ENCODE results near the gene TTLL1. TPM values are rescaled to one million over a fixed set of nuclear protein-coding genes. Genes with fewer than 3 reads are reported as not detected.

TTLL1 gene
- total RNA-seq, 1 donor from 2014 or later, result 9.4 TPM

GRCh38 chr22:43006753-43007152 lies 82.4 kb downstream of the TTLL1 start:
- no peak overlapping the region for H3K27ac ChIP-seq
- peaks cover 4% of the 10 kb centered on the region for H3F3A ChIP-seq (ENCODE audit: low read depth)
- no peak overlapping the region for H2AFZ ChIP-seq (replicated peaks)
- no peaks in the 10 kb centered on the region for H3K36me3 ChIP-seq
- DNase-seq (ENCODE audit: low spot score), result no peak
- Mint-ChIP-seq H3K4me1 (peaks cover 40% of the 10 kb centered on the region), H3K27ac (no peak overlapping the region), H3K9me3 (peaks cover 4% of the 10 kb centered on the region), H3K36me3 (peaks cover 4% of the 10 kb centered on the region), H3K27me3 (ENCODE audit: insufficient read depth, low read depth) (no peaks in the 10 kb centered on the region), H3K4me3 (no peak overlapping the region)
- no peak overlapping the region for H3K9ac ChIP-seq
- H3K79me2 ChIP-seq (ENCODE audit: low read depth), result peaks cover 100% of the 10 kb centered on the region
- peaks cover 82% of the 10 kb centered on the region for H4K20me1 ChIP-seq (ENCODE audit: low read depth)
- no peak overlapping the region for H3K4me3 ChIP-seq
- no peaks in the 10 kb centered on the region for H3K9me3 ChIP-seq (ENCODE audit: low read depth)
- TF ChIP-seq EZH2 (IDR thresholded peaks at IDR 0.05) (no peak), EZH2phosphoT487 (IDR thresholded peaks at IDR 0.05) (no peak), CTCF (IDR thresholded peaks at IDR 0.05) (no peak)
- no peak overlapping the region for H3K4me2 ChIP-seq
- peaks cover 19% of the 10 kb centered on the region for H3K4me1 ChIP-seq
- H3K27me3 ChIP-seq, result no peaks in the 10 kb centered on the region

GRCh38 chr22:43006016-43006505 lies 83.1 kb downstream of the TTLL1 start:
- Histone ChIP-seq H2AFZ (replicated peaks) (no peak overlapping the region), H3F3A (ENCODE audit: low read depth) (peaks cover 4% of the 10 kb centered on the region), H3K27ac (no peak overlapping the region), H3K4me1 (peaks cover 22% of the 10 kb centered on the region), H3K79me2 (ENCODE audit: low read depth) (peaks cover 100% of the 10 kb centered on the region), H3K9me3 (ENCODE audit: low read depth) (no peaks in the 10 kb centered on the region), H3K4me3 (no peak overlapping the region), H3K9ac (no peak overlapping the region), H3K4me2 (no peak overlapping the region), H3K36me3 (no peaks in the 10 kb centered on the region), H4K20me1 (ENCODE audit: low read depth) (peaks cover 82% of the 10 kb centered on the region), H3K27me3 (no peaks in the 10 kb centered on the region)
- H3K4me3 Mint-ChIP-seq, result no peak overlapping the region
- H3K9me3 Mint-ChIP-seq, result peaks cover 4% of the 10 kb centered on the region
- peaks cover 4% of the 10 kb centered on the region for H3K36me3 Mint-ChIP-seq
- no peak for DNase-seq (ENCODE audit: low spot score)
- H3K27ac Mint-ChIP-seq, result no peak overlapping the region
- no peaks in the 10 kb centered on the region for H3K27me3 Mint-ChIP-seq (ENCODE audit: insufficient read depth, low read depth)
- peaks cover 42% of the 10 kb centered on the region for H3K4me1 Mint-ChIP-seq
- TF ChIP-seq EZH2phosphoT487 (IDR thresholded peaks at IDR 0.05), result no peak
- no peak for TF ChIP-seq CTCF (IDR thresholded peaks at IDR 0.05)
- TF ChIP-seq EZH2 (IDR thresholded peaks at IDR 0.05), result no peak

- peaks cover 4% of the 10 kb centered on the region for H3F3A ChIP-seq (ENCODE audit: low read depth)
- peaks cover 100% of the 10 kb centered on the region for H3K79me2 ChIP-seq (ENCODE audit: low read depth)
- H3K4me2 ChIP-seq, result no peak overlapping the region
- Mint-ChIP-seq H3K4me1 (peaks cover 49% of the 10 kb centered on the region), H3K4me3 (no peak overlapping the region), H3K9me3 (peaks cover 4% of the 10 kb centered on the region), H3K27me3 (ENCODE audit: insufficient read depth, low read depth) (no peaks in the 10 kb centered on the region), H3K27ac (no peak overlapping the region), H3K36me3 (peaks cover 4% of the 10 kb centered on the region)
- no peak overlapping the region for H3K4me3 ChIP-seq
- peaks cover 22% of the 10 kb centered on the region for H3K4me1 ChIP-seq
- H4K20me1 ChIP-seq (ENCODE audit: low read depth), result peaks cover 81% of the 10 kb centered on the region
- TF ChIP-seq CTCF (IDR thresholded peaks at IDR 0.05) (no peak), EZH2 (IDR thresholded peaks at IDR 0.05) (no peak)
- H3K36me3 ChIP-seq, result no peaks in the 10 kb centered on the region
- no peaks in the 10 kb centered on the region for H3K27me3 ChIP-seq
- H2AFZ ChIP-seq (replicated peaks), result no peak overlapping the region
- H3K9me3 ChIP-seq (ENCODE audit: low read depth), result no peaks in the 10 kb centered on the region
- no peak overlapping the region for H3K27ac ChIP-seq
- H3K9ac ChIP-seq, result no peak overlapping the region
- DNase-seq (ENCODE audit: low spot score), result no peak
These were observed 84.1 kb downstream of the TTLL1 start for GRCh38 chr22:43005106-43005505.

Measured in neural progenitor cell (in vitro differentiated cells).